GM12878 (cell line): ENCODE measurements around the gene NCR2. TPM values are rescaled to one million over a fixed set of nuclear protein-coding genes. Genes with fewer than 3 reads are reported as not detected.

ENCODE experiments used
- ATAC-seq: fragments of 200-7000 bp; cut with Tn5 transposase; 3 replicates; pipeline ENCODE4 v1.9.1; 2020; ENCODE audit warnings: mild to moderate bottlenecking, moderate library complexity
- BruUV-seq: library from RNA; stranded (reverse); fragments of 400-500 nt; replicated peaks from 2 replicates; lab custom pipeline; 2021; lab: Mats Ljungman, UMichigan
- CTCF ChIA-PET: fragments of 300-600 bp; sonication (Branson Sonifier 250); formaldehyde crosslinking; extraction: SDS; loops from one replicate; lab custom pipeline; 2021; ENCODE audit warnings: inconsistent platforms; lab: Yijun Ruan, JAX
- POLR2A ChIA-PET: fragments of 350-600 bp; formaldehyde crosslinking; extraction: SDS; loops from one replicate; lab custom pipeline; 2021; ENCODE audit warnings: inconsistent platforms; lab: Charles Lee
- RAD21 ChIA-PET: fragments of 300-600 bp; sonication (Branson Sonifier 250); formaldehyde crosslinking; loops from one replicate; lab custom pipeline; 2023; ENCODE audit warnings: antibody characterized with exemption; ENCODE audit not compliant: unreplicated experiment; lab: Charles Lee
- SMC1A ChIA-PET: fragments of 300-600 bp; sonication (Branson Sonifier 250); formaldehyde crosslinking; loops from one replicate; lab custom pipeline; 2023; ENCODE audit not compliant: unreplicated experiment, uncharacterized antibody; lab: Charles Lee
- DNase-seq: peaks from one replicate; pipeline ENCODE4 v3.0.0-alpha.2; 2011; ENCODE audit warnings: low read depth, low spot score
- FAIRE-seq: peaks from 3 replicates; lab custom pipeline; 2011; peaks lifted over from hg19 to GRCh38; lab: Jason Lieb, UNC
- H2AFZ ChIP-seq: 2 replicates; pipeline ENCODE4 v1.6.0; 2011; ENCODE audit warnings: low read depth, low read length, control low read depth; ENCODE audit not compliant: control insufficient read depth
- H3K27ac ChIP-seq: 2 replicates; pipeline ENCODE4 v1.5.1; 2011; ENCODE audit warnings: control low read depth; ENCODE audit not compliant: control insufficient read depth, insufficient read depth
- H3K27me3 ChIP-seq, 2 experiments: replicated peaks in 1 of 2; 2 replicates each; pipeline versions ENCODE4 v1.6.0 to v1.6.1; 2011; ENCODE audit warnings: low read length in 1 of 2; ENCODE audit not compliant: control insufficient read depth in 2 of 2, insufficient read depth in 2 of 2
- H3K36me3 ChIP-seq, 2 experiments: 2 replicates each; pipeline ENCODE4 v1.5.1; 2011; ENCODE audit warnings: low read length in 1 of 2; ENCODE audit not compliant: control insufficient read depth in 2 of 2, insufficient read depth in 2 of 2
- H3K4me1 ChIP-seq: 2 replicates; pipeline ENCODE4 v1.6.1; 2011; ENCODE audit warnings: mild to moderate bottlenecking, low read length, moderate library complexity, mixed read lengths; ENCODE audit not compliant: control insufficient read depth, insufficient read depth
- H3K4me2 ChIP-seq: 2 replicates; pipeline ENCODE4 v1.6.0; 2011; ENCODE audit warnings: control low read depth; ENCODE audit not compliant: control insufficient read depth, insufficient read depth
- H3K4me3 ChIP-seq: fragments of 200-600 bp; sonication (generic); 2 replicates; pipeline ENCODE4 v1.5.1; 2016
- H3K79me2 ChIP-seq: 2 replicates; pipeline ENCODE4 v1.6.0; 2011; ENCODE audit warnings: low read length; ENCODE audit not compliant: control insufficient read depth, insufficient read depth
- H3K9ac ChIP-seq: 2 replicates; pipeline ENCODE4 v1.8.0; 2011; ENCODE audit warnings: low read length, control low read depth, mixed read lengths; ENCODE audit not compliant: control insufficient read depth, insufficient read depth
- H3K9me3 ChIP-seq: replicated peaks from 3 replicates; pipeline ENCODE4 v1.5.1; 2011; ENCODE audit warnings: mild to moderate bottlenecking, low read length; ENCODE audit not compliant: control insufficient read depth, insufficient read depth
- H4K20me1 ChIP-seq: 2 replicates; pipeline ENCODE4 v1.6.0; 2011; ENCODE audit not compliant: control insufficient read depth, insufficient read depth
- BHLHE40 ChIP-seq, 2 experiments: fragments of 450-650 bp in 1 of 2; IDR thresholded peaks; 2 replicates each; pipeline ENCODE4 v1.6.1; 2011 to 2017; ENCODE audit warnings: low read depth in 2 of 2, borderline replicate concordance in 1 of 2, improper control_type of control experiment in 1 of 2, low read length in 1 of 2, mild to moderate bottlenecking in 1 of 2
- CREM ChIP-seq: IDR thresholded peaks from 2 replicates; pipeline ENCODE4 v1.6.1; 2014; ENCODE audit warnings: antibody characterized with exemption, low read depth
- ESRRA ChIP-seq: IDR thresholded peaks from 2 replicates; pipeline ENCODE4 v1.6.1; 2012; ENCODE audit warnings: mild to moderate bottlenecking, low read length, improper control_type of control experiment
- ETV6 ChIP-seq, 2 experiments: fragments of 450-650 bp in 1 of 2; IDR thresholded peaks in 1 of 2; conservative IDR thresholded peaks in 1 of 2; 2 replicates each; pipeline ENCODE4 v1.6.1; 2014; ENCODE audit warnings: antibody characterized with exemption in 1 of 2, borderline replicate concordance in 1 of 2, low read depth in 1 of 2, mild to moderate bottlenecking in 1 of 2, moderate library complexity in 1 of 2
- IKZF1 ChIP-seq: fragments of 450-650 bp; conservative IDR thresholded peaks from 2 replicates; pipeline ENCODE4 v1.6.1; 2017; ENCODE audit warnings: antibody characterized with exemption, mild to moderate bottlenecking
- RAD21 ChIP-seq: IDR thresholded peaks from 2 replicates; pipeline ENCODE4 v1.6.1; 2011; ENCODE audit warnings: mild to moderate bottlenecking, low read depth, low read length, moderate library complexity; ENCODE audit not compliant: insufficient read depth
- WGBS: methylation state at CpG from one replicate; pipeline ENCODE4 v1.1.6; 2016; ENCODE audit warnings: low lambda C conversion rate; ENCODE audit not compliant: insufficient replicate concordance, insufficient coverage; ENCODE audit errors: missing lambda C conversion rate; 5-methylcytosine and 5-hydroxymethylcytosine counted together
- in situ Hi-C: fragments of 300-500 bp; cut with MboI; formaldehyde crosslinking; loops from 9 replicates; pipeline ENCODE4 v1.14.3; 2018; ENCODE audit warnings: mixed read lengths
- intact Hi-C: fragments of 100-400 bp; cut with micrococcal nuclease; formaldehyde crosslinking; loops from one replicate; pipeline ENCODE4 v1.14.2; 2022; ENCODE audit not compliant: unreplicated experiment
- polyA plus RNA-seq, 11 experiments: library from polyadenylated mRNA; depleted of rRNA in 4 of 11; unstranded in 6 of 11; stranded (reverse) in 5 of 11; fragments of >200 nt; fragmentation: Nextera tagmentation in 4 of 11; fragmentation: Illumina TruSeq in 1 of 11; extraction: Ambion mirVana in 4 of 11; extraction: Trizol in 1 of 11; gene quantifications; 1 replicate in 1 of 11; 2 replicates in 10 of 11; pipeline versions ENCODE4 v1.2.1 to v1.2.3, GENCODE V29; 2011 to 2016; ENCODE audit warnings: inconsistent platforms in 2 of 11, missing spikeins in 2 of 11, low read depth in 1 of 11
- total RNA-seq, 4 experiments: library from RNA; depleted of rRNA in 3 of 4; stranded (reverse); fragments of >200 nt in 3 of 4; fragmentation: Illumina TruSeq in 1 of 4; extraction: Trizol in 1 of 4; gene quantifications; 2 replicates each; pipeline versions ENCODE4 v1.2.1 to v1.2.3, GENCODE V29; 2013 to 2021
- TF ChIP-seq, protein P1 (sequence below): IDR thresholded peaks from 2 replicates; pipeline ENCODE4 v1.6.1; 2012; ENCODE audit warnings: mild to moderate bottlenecking, low read depth, low read length
- TF ChIP-seq, protein P2 (sequence below): fragments of 450-650 bp; IDR thresholded peaks from 2 replicates; pipeline ENCODE4 v1.6.1; 2018; ENCODE audit warnings: mild to moderate bottlenecking, low read depth, moderate library complexity; ENCODE audit not compliant: partially characterized antibody

The NCR2 gene
- total and polyA plus RNA-seq, 10 of the 15 experiments (the other 5 are each of a cell fraction or from before 2014, with no cell fraction given) = 0.21 to 0.53 TPM; not detected in 8

DNA sequence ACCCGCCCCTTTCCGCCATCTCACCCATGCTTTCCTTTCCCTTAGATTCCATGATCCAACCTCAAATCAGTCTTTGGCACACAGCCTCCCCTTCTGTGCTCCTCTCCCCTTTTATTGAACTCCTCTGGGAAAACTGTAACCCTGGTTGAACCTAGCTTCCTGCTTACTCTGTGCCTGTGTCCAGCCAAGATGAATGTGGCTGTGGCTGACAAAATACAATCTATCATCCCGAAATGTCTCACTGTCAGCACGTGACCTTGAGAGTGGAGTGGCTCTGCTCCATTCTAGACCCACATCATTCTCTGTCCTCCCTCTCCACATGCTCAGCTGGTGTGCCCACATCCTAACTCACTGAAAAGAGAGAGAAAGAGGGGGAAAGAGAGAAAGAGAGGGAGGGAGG, 11.0 kb downstream of the NCR2 start:
- DNase-seq = no peak
- ChIA-PET CTCF (interaction anchor here (2.9 to 3.9 kb wide), 2 partner anchors 12 to 22 kb away, joined by 19 to 20 read pairs; partner anchors contain the start of gene NCR2), RAD21 (interaction anchor here (4.4 kb wide), 1 partner anchor 13 kb away, joined by 23 read pairs; no protein-coding TSS in a partner anchor), SMC1A (interaction anchor here (1.1 kb wide), 1 partner anchor 36 kb away, joined by 3 read pairs; no protein-coding TSS in a partner anchor), POLR2A (no interaction called here)
- in situ Hi-C loops (no loop called here), intact Hi-C loops (no loop called here)
- ATAC-seq = no peak
- no peak overlapping the region for H3K9ac ChIP-seq
- no peak overlapping the region for H2AFZ ChIP-seq
- no peak overlapping the region for H3K4me3 ChIP-seq
- FAIRE-seq = no peak
- no peaks in the 10 kb centered on the region for H4K20me1 ChIP-seq
- H3K9me3 ChIP-seq = peaks cover 6% of the 10 kb centered on the region
- H3K4me2 ChIP-seq = no peak overlapping the region
- H3K27me3 ChIP-seq = peaks cover under 1 to 7% of the 10 kb centered on the region in 2 experiments
- TF ChIP-seq BHLHE40 (IDR thresholded peaks at IDR 0.05; ENCODE audit: borderline replicate concordance in 1 of 2, low read depth in 2 of 2, low read length in 1 of 2) (0 out of 4 replicates have a peak, but pooled peaks of 1 of the 2 experiments have one; percentile 13), ETV6 (conservative IDR thresholded peaks at IDR 0.05 in 1 of 2, IDR thresholded peaks at IDR 0.05 in 1 of 2; ENCODE audit: borderline replicate concordance in 1 of 2, low read depth in 1 of 2) (no peak)
- no peaks in the 10 kb centered on the region for H3K36me3 ChIP-seq
- no peak overlapping the region for H3K27ac ChIP-seq
- H3K79me2 ChIP-seq = no peaks in the 10 kb centered on the region
- H3K4me1 ChIP-seq = 0 out of 2 replicates have a peak, but pooled peaks cover 7% of the 10 kb centered on the region
- no TSS peak for BruUV-seq
- 72% methylated on average over 4 of the region's 4 CpGs for WGBS

DNA sequence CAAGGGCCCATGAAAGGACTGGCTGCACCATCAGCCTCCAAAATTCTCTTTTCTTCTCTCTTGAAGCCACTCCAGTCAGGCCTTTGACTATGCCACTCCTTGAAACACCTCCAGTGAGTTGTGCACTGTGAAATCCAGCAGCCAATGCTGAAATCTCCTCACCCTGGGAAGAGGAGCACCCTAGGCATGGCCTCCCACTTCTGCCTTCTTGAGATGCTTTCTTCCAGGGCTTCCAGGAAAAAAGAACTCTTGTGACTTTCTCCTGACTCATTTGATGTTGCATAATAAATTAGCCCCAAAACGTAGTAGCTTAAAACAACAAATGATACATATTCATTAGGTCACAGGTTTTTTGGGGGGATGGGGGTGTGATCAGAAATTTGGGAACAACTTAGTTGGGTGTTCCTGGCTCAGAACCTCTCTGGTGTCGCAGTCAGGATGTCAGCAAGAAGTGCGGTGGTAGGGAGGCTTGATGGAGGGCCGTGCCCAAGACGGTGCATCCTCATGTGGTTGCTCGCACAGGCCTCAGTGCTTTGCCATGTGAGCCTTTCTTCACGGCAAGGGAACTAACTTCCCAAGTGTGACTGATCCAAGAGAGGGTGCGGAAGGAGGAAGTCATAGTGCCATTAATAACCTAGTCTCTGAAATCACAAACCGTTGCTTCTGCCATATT, 12.1 kb downstream of the NCR2 start:
- WGBS = 48% methylated on average over 9 of the region's 9 CpGs
- TF ChIP-seq, protein P1, sequence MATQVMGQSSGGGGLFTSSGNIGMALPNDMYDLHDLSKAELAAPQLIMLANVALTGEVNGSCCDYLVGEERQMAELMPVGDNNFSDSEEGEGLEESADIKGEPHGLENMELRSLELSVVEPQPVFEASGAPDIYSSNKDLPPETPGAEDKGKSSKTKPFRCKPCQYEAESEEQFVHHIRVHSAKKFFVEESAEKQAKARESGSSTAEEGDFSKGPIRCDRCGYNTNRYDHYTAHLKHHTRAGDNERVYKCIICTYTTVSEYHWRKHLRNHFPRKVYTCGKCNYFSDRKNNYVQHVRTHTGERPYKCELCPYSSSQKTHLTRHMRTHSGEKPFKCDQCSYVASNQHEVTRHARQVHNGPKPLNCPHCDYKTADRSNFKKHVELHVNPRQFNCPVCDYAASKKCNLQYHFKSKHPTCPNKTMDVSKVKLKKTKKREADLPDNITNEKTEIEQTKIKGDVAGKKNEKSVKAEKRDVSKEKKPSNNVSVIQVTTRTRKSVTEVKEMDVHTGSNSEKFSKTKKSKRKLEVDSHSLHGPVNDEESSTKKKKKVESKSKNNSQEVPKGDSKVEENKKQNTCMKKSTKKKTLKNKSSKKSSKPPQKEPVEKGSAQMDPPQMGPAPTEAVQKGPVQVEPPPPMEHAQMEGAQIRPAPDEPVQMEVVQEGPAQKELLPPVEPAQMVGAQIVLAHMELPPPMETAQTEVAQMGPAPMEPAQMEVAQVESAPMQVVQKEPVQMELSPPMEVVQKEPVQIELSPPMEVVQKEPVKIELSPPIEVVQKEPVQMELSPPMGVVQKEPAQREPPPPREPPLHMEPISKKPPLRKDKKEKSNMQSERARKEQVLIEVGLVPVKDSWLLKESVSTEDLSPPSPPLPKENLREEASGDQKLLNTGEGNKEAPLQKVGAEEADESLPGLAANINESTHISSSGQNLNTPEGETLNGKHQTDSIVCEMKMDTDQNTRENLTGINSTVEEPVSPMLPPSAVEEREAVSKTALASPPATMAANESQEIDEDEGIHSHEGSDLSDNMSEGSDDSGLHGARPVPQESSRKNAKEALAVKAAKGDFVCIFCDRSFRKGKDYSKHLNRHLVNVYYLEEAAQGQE = no peak
- TF ChIP-seq, protein P2, sequence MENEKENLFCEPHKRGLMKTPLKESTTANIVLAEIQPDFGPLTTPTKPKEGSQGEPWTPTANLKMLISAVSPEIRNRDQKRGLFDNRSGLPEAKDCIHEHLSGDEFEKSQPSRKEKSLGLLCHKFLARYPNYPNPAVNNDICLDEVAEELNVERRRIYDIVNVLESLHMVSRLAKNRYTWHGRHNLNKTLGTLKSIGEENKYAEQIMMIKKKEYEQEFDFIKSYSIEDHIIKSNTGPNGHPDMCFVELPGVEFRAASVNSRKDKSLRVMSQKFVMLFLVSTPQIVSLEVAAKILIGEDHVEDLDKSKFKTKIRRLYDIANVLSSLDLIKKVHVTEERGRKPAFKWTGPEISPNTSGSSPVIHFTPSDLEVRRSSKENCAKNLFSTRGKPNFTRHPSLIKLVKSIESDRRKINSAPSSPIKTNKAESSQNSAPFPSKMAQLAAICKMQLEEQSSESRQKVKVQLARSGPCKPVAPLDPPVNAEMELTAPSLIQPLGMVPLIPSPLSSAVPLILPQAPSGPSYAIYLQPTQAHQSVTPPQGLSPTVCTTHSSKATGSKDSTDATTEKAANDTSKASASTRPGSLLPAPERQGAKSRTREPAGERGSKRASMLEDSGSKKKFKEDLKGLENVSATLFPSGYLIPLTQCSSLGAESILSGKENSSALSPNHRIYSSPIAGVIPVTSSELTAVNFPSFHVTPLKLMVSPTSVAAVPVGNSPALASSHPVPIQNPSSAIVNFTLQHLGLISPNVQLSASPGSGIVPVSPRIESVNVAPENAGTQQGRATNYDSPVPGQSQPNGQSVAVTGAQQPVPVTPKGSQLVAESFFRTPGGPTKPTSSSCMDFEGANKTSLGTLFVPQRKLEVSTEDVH = no peak
- TF ChIP-seq RAD21 (no peak), ESRRA (no peak), CREM (no peak), IKZF1 (no peak)

More for the DNA sequence above, 12.1 kb downstream of the NCR2 start:
- POLR2A ChIA-PET = no interaction called here
- FAIRE-seq (no peak), ATAC-seq (no peak), DNase-seq (no peak)
- BruUV-seq = no TSS peak
- CTCF ChIA-PET = interaction anchor here (3.9 kb wide), 1 partner anchor 13 kb away, joined by 19 read pairs; the partner anchor contains the start of gene NCR2
- H4K20me1 ChIP-seq = no peaks in the 10 kb centered on the region
- H2AFZ ChIP-seq = no peak overlapping the region
- in situ Hi-C loops = no loop called here
- no peaks in the 10 kb centered on the region for H3K79me2 ChIP-seq
- peaks cover 2 to 7% of the 10 kb centered on the region in 2 experiments for H3K27me3 ChIP-seq
- RAD21 ChIA-PET = no interaction called here
- no peak overlapping the region for H3K27ac ChIP-seq
- no peak overlapping the region for H3K4me3 ChIP-seq
- peaks cover 6% of the 10 kb centered on the region for H3K9me3 ChIP-seq
- H3K4me2 ChIP-seq = no peak overlapping the region
- intact Hi-C loops = no loop called here
- SMC1A ChIA-PET = interaction anchor here (0.7 to 0.9 kb wide), 2 partner anchors 20 to 236 kb away, joined by 3 read pairs; no protein-coding TSS in a partner anchor
- no peaks in the 10 kb centered on the region for H3K36me3 ChIP-seq
- H3K9ac ChIP-seq = no peak overlapping the region
- H3K4me1 ChIP-seq = 0 out of 2 replicates have a peak, but pooled peaks cover 7% of the 10 kb centered on the region
